ENCODE measurements around the gene IFNA2.
A peak's percentile ranks its signal among the peaks of the same experiment; 100 is the strongest.
"Not testable (repeated sequence)": the region's sequence is repeated elsewhere in the genome, so short reads cannot be mapped to it uniquely, and the experiment has no call there.

IFNA2 gene

GRCh38 chr9:21385131-21385670 lies at the start of gene IFNA2:
IFNA2 (minus strand) TSS chr9:21385398; CDS start chr9:21385329, 69 bp downstream.
- no peak for DNase-seq (ENCODE audit: low read depth)

- DNase-seq (ENCODE audit: low read depth), result not testable (repeated sequence)
These were observed 49.8 kb upstream of the IFNA2 start for GRCh38 chr9:21435015-21435383.

- peak; percentile 85 for DNase-seq (ENCODE audit: low read depth)
These were observed 49.2 kb upstream of the IFNA2 start for GRCh38 chr9:21434202-21435014.

GRCh38 chr9:21432672-21433425 lies 47.7 kb upstream of the IFNA2 start:
- no peak for DNase-seq (ENCODE audit: low read depth)

GRCh38 chr9:21429191-21429590 lies 44.0 kb upstream of the IFNA2 start:
- no peak for DNase-seq (ENCODE audit: low read depth)

- no peak for DNase-seq (ENCODE audit: low read depth)
These were observed 43.0 kb upstream of the IFNA2 start for GRCh38 chr9:21428235-21428634.

- no peak for DNase-seq (ENCODE audit: low read depth)
These were observed 30.5 kb upstream of the IFNA2 start for GRCh38 chr9:21415493-21416267.

GRCh38 chr9:21414220-21414940 lies 29.2 kb upstream of the IFNA2 start:
- DNase-seq (ENCODE audit: low read depth), result no peak

GRCh38 chr9:21413624-21414023 lies 28.4 kb upstream of the IFNA2 start:
- peak; percentile 26 for DNase-seq (ENCODE audit: low read depth)

- no peak for DNase-seq (ENCODE audit: low read depth)
These were observed 28.0 kb upstream of the IFNA2 start for GRCh38 chr9:21413151-21413550.

- DNase-seq (ENCODE audit: low read depth), result no peak
These were observed 26.9 kb upstream of the IFNA2 start for GRCh38 chr9:21412107-21412506.

GRCh38 chr9:21408817-21409216 lies 23.6 kb upstream of the IFNA2 start, which contains the start of gene IFNA8:
IFNA8 (plus strand) TSS chr9:21409117; CDS start chr9:21409177, 60 bp downstream.
- DNase-seq (ENCODE audit: low read depth), result no peak

- no peak for DNase-seq (ENCODE audit: low read depth)
These were observed 18.9 kb upstream of the IFNA2 start for GRCh38 chr9:21404146-21404545.

- no peak for DNase-seq (ENCODE audit: low read depth)
These were observed 17.4 kb upstream of the IFNA2 start for GRCh38 chr9:21402386-21403251.

GRCh38 chr9:21399956-21400355 lies 14.8 kb upstream of the IFNA2 start:
- DNase-seq (ENCODE audit: low read depth), result no peak

GRCh38 chr9:21398955-21399489 lies 13.8 kb upstream of the IFNA2 start:
- no peak for DNase-seq (ENCODE audit: low read depth)

- peak; percentile 42 for DNase-seq (ENCODE audit: low read depth)
These were observed 10.8 kb upstream of the IFNA2 start for GRCh38 chr9:21395778-21396717.

GRCh38 chr9:21392270-21392669 lies 7.1 kb upstream of the IFNA2 start:
- peak; percentile 67 for DNase-seq (ENCODE audit: low read depth)

GRCh38 chr9:21383627-21384026 lies 1.6 kb downstream of the IFNA2 start:
- no peak for DNase-seq (ENCODE audit: low read depth)
